ENCODE measurements around the gene DNAJC24.

DNA sequence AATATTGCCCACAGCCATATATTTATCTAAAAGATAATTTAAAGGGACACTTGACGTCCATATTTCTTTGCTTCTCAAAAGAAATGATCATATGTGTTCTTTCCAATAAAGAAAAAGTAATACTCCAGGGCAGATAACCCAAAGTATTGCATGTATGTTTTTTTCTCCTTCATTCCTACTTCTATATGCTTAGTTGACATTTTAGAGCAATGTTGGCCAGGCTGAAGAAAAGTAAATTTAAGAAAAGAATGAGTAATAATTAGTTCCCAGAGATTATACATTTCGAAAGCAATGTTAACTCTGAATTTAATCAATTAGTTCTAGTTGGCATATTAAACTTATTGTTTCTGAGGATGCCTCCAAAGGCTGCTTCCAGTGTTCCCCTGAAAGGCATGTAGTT is 48.2 kb downstream of the DNAJC24 start:
- TF ChIP-seq, protein P1, sequence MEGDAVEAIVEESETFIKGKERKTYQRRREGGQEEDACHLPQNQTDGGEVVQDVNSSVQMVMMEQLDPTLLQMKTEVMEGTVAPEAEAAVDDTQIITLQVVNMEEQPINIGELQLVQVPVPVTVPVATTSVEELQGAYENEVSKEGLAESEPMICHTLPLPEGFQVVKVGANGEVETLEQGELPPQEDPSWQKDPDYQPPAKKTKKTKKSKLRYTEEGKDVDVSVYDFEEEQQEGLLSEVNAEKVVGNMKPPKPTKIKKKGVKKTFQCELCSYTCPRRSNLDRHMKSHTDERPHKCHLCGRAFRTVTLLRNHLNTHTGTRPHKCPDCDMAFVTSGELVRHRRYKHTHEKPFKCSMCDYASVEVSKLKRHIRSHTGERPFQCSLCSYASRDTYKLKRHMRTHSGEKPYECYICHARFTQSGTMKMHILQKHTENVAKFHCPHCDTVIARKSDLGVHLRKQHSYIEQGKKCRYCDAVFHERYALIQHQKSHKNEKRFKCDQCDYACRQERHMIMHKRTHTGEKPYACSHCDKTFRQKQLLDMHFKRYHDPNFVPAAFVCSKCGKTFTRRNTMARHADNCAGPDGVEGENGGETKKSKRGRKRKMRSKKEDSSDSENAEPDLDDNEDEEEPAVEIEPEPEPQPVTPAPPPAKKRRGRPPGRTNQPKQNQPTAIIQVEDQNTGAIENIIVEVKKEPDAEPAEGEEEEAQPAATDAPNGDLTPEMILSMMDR (IDR thresholded peaks at IDR 0.05): no peak
- no peak for TF ChIP-seq POLR2A (IDR thresholded peaks at IDR 0.05)
- TF ChIP-seq EP300 (IDR thresholded peaks at IDR 0.05): no peak
